Measurements from ENCODE around the gene ITGAX. TPM values are rescaled to one million over a fixed set of nuclear protein-coding genes. Genes with fewer than 3 reads are reported as not detected.
A peak's percentile ranks its signal among the peaks of the same experiment; 100 is the strongest.

The ITGAX gene
- total RNA-seq, 1 donor from 2014 or later = 188 TPM

- Histone ChIP-seq H3K27ac (no peak overlapping the region), H3K27me3 (ENCODE audit: low read depth) (no peaks in the 10 kb centered on the region), H3K4me3 (no peak overlapping the region), H3K9me3 (no peaks in the 10 kb centered on the region), H3K36me3 (no peaks in the 10 kb centered on the region), H3K4me1 (no peaks in the 10 kb centered on the region)
- peak; percentile 72 for TF ChIP-seq CTCF (IDR thresholded peaks at IDR 0.05)
- intact Hi-C loops (cut with DNase I) = no loop called here
- DNase-seq (peak; percentile 82), ATAC-seq (peak; percentile 81 to 87)
These were observed 27.6 kb downstream of the ITGAX start for GRCh38 chr16:31382485-31383161.

DNA sequence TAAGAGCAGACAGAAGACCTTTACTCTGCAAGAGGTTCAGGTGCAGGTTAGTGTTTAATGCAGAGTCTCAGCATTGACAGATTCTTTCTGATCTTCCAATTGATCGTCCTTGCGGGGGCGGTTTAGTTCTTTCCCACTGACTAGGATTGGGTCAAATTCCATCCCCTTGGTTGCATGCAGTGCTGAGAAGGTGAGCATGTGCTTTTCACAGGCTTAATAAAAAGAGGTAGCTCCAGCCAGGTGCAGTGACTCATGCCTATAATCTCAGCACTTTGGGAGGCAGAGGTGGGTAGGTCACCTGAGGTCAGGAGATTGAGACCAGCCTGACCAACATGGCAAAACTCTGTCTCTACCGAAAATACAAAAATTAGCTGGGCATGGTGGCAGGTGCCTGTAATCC, 30.7 kb downstream of the ITGAX start:
- no peak for TF ChIP-seq CTCF (IDR thresholded peaks at IDR 0.05)
- no peaks in the 10 kb centered on the region for H3K4me1 ChIP-seq
- ATAC-seq = no peak
- H3K27me3 ChIP-seq (ENCODE audit: low read depth) = peaks cover 4% of the 10 kb centered on the region
- H3K9me3 ChIP-seq = no peaks in the 10 kb centered on the region
- no peaks in the 10 kb centered on the region for H3K36me3 ChIP-seq
- no peak for DNase-seq
- no peak overlapping the region for H3K27ac ChIP-seq
- intact Hi-C loops (cut with DNase I) = no loop called here
- H3K4me3 ChIP-seq = no peak overlapping the region

GRCh38 chr16:31386157-31386984, 31.4 kb downstream of the ITGAX start:
- Histone ChIP-seq H3K4me3 (no peak overlapping the region), H3K27me3 (ENCODE audit: low read depth) (peaks cover 4% of the 10 kb centered on the region), H3K36me3 (no peaks in the 10 kb centered on the region), H3K4me1 (no peaks in the 10 kb centered on the region), H3K9me3 (no peaks in the 10 kb centered on the region), H3K27ac (no peak overlapping the region)
- no peak for DNase-seq
- no peak for ATAC-seq
- TF ChIP-seq CTCF (IDR thresholded peaks at IDR 0.05) = no peak
- intact Hi-C loops (cut with DNase I) = no loop called here

DNA sequence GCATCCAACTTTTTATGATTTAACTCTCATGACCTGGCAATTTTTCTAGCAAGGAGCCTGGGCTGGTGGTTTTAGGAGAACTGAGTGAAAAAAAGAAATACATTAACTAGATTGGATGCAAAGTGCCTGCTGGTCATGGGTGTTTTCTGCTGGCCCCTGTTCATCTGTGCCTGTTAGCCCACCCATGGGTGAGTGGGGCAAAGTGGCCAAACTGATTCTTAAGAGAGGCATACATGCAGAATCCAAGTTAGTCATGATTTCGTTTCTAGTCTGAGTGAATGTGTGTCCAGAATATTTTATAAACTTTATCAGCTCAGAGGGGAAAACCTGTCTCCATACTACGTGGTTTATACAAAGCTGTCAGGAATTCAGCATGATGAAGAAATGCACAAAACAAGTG, 33.6 kb downstream of the ITGAX start:
- ATAC-seq = no peak
- no peaks in the 10 kb centered on the region for H3K36me3 ChIP-seq
- H3K27ac ChIP-seq = no peak overlapping the region
- TF ChIP-seq CTCF (IDR thresholded peaks at IDR 0.05) = no peak
- H3K4me3 ChIP-seq = no peak overlapping the region
- H3K9me3 ChIP-seq = no peaks in the 10 kb centered on the region
- H3K4me1 ChIP-seq = no peaks in the 10 kb centered on the region
- peaks cover 4% of the 10 kb centered on the region for H3K27me3 ChIP-seq (ENCODE audit: low read depth)
- DNase-seq = no peak
- intact Hi-C loops (cut with DNase I) = no loop called here

DNA sequence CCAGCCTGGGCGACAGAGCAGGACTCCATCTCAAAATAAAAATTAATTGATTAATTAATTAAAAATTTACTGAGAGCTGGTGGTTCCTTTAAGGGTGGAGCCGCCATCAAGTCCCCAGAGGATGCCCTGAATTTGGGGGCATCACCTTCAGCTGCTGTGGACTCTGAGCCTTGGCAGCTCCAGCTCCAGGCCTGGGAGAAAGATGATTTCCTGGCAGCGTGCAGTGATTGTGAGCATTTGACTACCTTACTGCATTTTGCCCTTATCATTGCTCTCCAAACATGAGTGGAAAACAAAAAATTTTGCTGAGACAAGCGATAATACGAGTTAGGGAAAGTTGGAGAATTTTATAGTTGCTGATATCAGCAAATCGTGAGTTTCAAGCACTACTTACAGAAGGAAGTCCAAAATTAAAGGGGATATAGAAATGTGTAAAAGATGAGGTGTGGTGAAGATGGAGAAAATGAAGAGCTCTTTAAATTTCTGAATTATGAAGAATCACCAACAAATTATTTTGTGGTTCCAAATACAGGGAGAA, 35.6 kb downstream of the ITGAX start:
- ATAC-seq = no peak

More for the DNA sequence above, 35.6 kb downstream of the ITGAX start:
- peaks cover 10% of the 10 kb centered on the region for H3K27me3 ChIP-seq (ENCODE audit: low read depth)
- no peaks in the 10 kb centered on the region for H3K36me3 ChIP-seq
- H3K4me3 ChIP-seq = no peak overlapping the region
- H3K4me1 ChIP-seq = no peaks in the 10 kb centered on the region
- H3K27ac ChIP-seq = no peak overlapping the region
- H3K9me3 ChIP-seq = no peaks in the 10 kb centered on the region
- intact Hi-C loops (cut with DNase I) = no loop called here
- no peak for TF ChIP-seq CTCF (IDR thresholded peaks at IDR 0.05)
- no peak for DNase-seq
